Upper lobe of right lung (tissue), 1 donor: ENCODE results near the gene CD93. TPM values are rescaled to one million over a fixed set of nuclear protein-coding genes. Genes with fewer than 3 reads are reported as not detected.
A peak's percentile ranks its signal among the peaks of the same experiment; 100 is the strongest.

Source experiments
- ATAC-seq: fragments of 200-7000 bp; cut with Tn5 transposase; one replicate; pipeline ENCODE4 v1.9.1; 2020; ENCODE audit warnings: mild to moderate bottlenecking, moderate library complexity
- DNase-seq: peaks from one replicate; pipeline ENCODE4 v3.0.0-alpha.2; 2020
- H3K27ac ChIP-seq: fragments of 200-600 bp; one replicate; pipeline ENCODE4 v1.8.0; 2022
- H3K27me3 ChIP-seq: fragments of 200-600 bp; one replicate; pipeline ENCODE4 v1.8.0; 2022; ENCODE audit warnings: mild to moderate bottlenecking
- H3K36me3 ChIP-seq: fragments of 200-600 bp; one replicate; pipeline ENCODE4 v1.8.0; 2022
- H3K4me1 ChIP-seq: fragments of 200-600 bp; one replicate; pipeline ENCODE4 v1.8.0; 2022
- H3K4me3 ChIP-seq: fragments of 200-600 bp; one replicate; pipeline ENCODE4 v1.8.0; 2022; ENCODE audit warnings: mild to moderate bottlenecking
- H3K9me3 ChIP-seq: fragments of 200-600 bp; one replicate; pipeline ENCODE4 v1.8.0; 2022
- intact Hi-C: fragments of 100-400 bp; cut with DNase I; formaldehyde crosslinking; loops from one replicate; pipeline ENCODE4 v1.11.0; 2022
- total RNA-seq: library from RNA; stranded (reverse); fragmentation: NEBNext Ultra II Directional; extraction: Animal tissue kit (Norgen Biotek cat#: 25700); gene quantifications from one replicate; pipeline ENCODE4 v1.2.1, GENCODE V29; 2021
- TF ChIP-seq, protein P1 (sequence below): fragments of 200-600 bp; IDR thresholded peaks from one replicate; pipeline ENCODE4 v1.8.0; 2022; ENCODE audit warnings: antibody characterized with exemption
- donor health status: DM: no; HTN: yes; CAD: no; lungs with severe emphysema.

The CD93 gene
- total RNA-seq, 1 donor from 2014 or later, result 160 TPM

DNA sequence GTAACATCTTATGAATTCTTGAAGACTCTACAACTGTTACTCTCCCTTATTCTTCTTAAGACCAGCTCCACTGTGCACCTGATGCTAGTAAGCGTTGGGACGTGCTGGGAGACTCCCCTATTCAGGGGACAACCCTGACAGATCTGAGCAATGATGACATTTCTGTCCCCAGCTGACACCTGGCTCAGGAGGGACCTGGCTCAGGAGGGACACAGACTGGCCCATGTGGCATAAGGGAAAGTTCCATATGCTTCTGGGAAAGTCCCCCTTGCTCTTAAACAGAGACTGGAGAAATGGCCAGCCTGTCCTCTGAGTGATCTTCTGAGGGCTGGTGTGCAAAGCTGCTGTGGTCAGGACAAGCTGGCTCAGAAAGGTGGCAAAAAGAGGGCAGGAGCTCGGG lies 10.0 kb upstream of the CD93 start:
- peaks cover 15% of the 10 kb centered on the region for H3K4me1 ChIP-seq
- no peaks in the 10 kb centered on the region for H3K36me3 ChIP-seq
- no peak overlapping the region for H3K4me3 ChIP-seq
- TF ChIP-seq, protein P1, sequence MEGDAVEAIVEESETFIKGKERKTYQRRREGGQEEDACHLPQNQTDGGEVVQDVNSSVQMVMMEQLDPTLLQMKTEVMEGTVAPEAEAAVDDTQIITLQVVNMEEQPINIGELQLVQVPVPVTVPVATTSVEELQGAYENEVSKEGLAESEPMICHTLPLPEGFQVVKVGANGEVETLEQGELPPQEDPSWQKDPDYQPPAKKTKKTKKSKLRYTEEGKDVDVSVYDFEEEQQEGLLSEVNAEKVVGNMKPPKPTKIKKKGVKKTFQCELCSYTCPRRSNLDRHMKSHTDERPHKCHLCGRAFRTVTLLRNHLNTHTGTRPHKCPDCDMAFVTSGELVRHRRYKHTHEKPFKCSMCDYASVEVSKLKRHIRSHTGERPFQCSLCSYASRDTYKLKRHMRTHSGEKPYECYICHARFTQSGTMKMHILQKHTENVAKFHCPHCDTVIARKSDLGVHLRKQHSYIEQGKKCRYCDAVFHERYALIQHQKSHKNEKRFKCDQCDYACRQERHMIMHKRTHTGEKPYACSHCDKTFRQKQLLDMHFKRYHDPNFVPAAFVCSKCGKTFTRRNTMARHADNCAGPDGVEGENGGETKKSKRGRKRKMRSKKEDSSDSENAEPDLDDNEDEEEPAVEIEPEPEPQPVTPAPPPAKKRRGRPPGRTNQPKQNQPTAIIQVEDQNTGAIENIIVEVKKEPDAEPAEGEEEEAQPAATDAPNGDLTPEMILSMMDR, result no peak
- no peak for DNase-seq
- no peak for ATAC-seq
- intact Hi-C loops, result no loop called here
- no peak overlapping the region for H3K27ac ChIP-seq
- no peaks in the 10 kb centered on the region for H3K9me3 ChIP-seq
- no peaks in the 10 kb centered on the region for H3K27me3 ChIP-seq

- no peaks in the 10 kb centered on the region for H3K36me3 ChIP-seq
- intact Hi-C loops, result no loop called here
- peaks cover 15% of the 10 kb centered on the region for H3K4me1 ChIP-seq
- TF ChIP-seq, protein P1, result no peak
- no peak overlapping the region for H3K4me3 ChIP-seq
- ATAC-seq (no peak), DNase-seq (no peak)
- H3K27ac ChIP-seq, result no peak overlapping the region
- H3K9me3 ChIP-seq, result no peaks in the 10 kb centered on the region
- no peaks in the 10 kb centered on the region for H3K27me3 ChIP-seq
These were observed 9.4 kb upstream of the CD93 start for GRCh38 chr20:23095499-23095898.

DNA sequence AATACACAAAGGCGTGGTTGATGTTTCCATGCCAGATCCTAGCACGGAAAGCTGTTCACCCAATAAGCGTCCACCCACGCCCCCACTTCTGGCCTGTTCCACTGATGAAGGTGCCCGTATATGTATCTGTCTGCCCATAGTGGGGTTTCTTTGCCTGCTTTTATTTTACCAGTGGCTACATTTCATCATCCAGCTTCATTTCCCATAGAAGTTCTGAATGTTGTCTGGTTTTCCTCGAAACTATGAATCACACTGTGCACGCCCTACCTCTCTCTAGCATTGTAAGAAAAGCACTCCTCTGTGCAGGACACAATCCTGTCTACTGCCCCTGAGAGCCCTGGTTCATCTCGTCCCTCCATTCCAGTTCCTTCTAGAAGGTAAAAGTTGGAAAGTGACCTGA lies 8.8 kb upstream of the CD93 start:
- peak; percentile 19 for ATAC-seq

GRCh38 chr20:23094213-23094896 lies 8.2 kb upstream of the CD93 start:
- TF ChIP-seq, protein P1, result no peak
- Histone ChIP-seq H3K27me3 (no peaks in the 10 kb centered on the region), H3K4me3 (no peak overlapping the region), H3K4me1 (peaks cover 15% of the 10 kb centered on the region), H3K36me3 (no peaks in the 10 kb centered on the region), H3K9me3 (no peaks in the 10 kb centered on the region), H3K27ac (no peak overlapping the region)
- DNase-seq (no peak), ATAC-seq (no peak)
- intact Hi-C loops, result no loop called here

More for the DNA sequence above, 8.8 kb upstream of the CD93 start:
- no peaks in the 10 kb centered on the region for H3K36me3 ChIP-seq
- H3K9me3 ChIP-seq, result no peaks in the 10 kb centered on the region
- H3K27ac ChIP-seq, result no peak overlapping the region
- H3K27me3 ChIP-seq, result no peaks in the 10 kb centered on the region
- TF ChIP-seq, protein P1, result no peak
- peaks cover 15% of the 10 kb centered on the region for H3K4me1 ChIP-seq
- no peak overlapping the region for H3K4me3 ChIP-seq
- DNase-seq, result no peak
- intact Hi-C loops, result no loop called here

DNA sequence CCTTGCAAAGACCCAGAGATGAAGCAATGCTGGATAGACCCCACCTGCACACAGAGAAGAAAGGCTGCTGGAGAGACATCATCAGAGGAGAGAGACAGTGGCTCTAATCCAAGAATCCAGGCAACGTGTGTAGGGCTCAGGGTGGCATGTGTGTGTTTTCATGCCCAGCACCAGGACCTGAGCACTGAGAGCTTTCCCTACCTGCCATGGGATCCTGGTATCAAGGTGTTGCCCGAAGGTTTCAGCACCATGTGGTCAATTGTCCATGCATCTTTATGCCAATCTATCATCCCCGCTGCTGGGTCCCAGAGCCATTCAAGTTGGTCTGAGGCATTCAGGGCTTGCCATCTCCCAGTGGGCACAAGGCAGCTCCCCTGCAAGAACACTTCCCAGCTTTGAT lies 7.5 kb upstream of the CD93 start:
- no peak overlapping the region for H3K27ac ChIP-seq
- TF ChIP-seq, protein P1, result no peak
- no peaks in the 10 kb centered on the region for H3K9me3 ChIP-seq
- H3K4me1 ChIP-seq, result peaks cover 15% of the 10 kb centered on the region
- H3K36me3 ChIP-seq, result no peaks in the 10 kb centered on the region
- no peak overlapping the region for H3K4me3 ChIP-seq
- intact Hi-C loops, result no loop called here
- no peaks in the 10 kb centered on the region for H3K27me3 ChIP-seq
- no peak for DNase-seq
- ATAC-seq, result no peak
